HG02870 (cell line): ENCODE results near the gene CLCF1.

Experiments
- ATAC-seq: cut with Tn5 transposase; IDR thresholded peaks from one replicate; pipeline ENCODE4 v1.9.1; 2021; ENCODE audit warnings: mild to moderate bottlenecking, moderate library complexity; ENCODE audit not compliant: unreplicated experiment

The CLCF1 gene

DNA sequence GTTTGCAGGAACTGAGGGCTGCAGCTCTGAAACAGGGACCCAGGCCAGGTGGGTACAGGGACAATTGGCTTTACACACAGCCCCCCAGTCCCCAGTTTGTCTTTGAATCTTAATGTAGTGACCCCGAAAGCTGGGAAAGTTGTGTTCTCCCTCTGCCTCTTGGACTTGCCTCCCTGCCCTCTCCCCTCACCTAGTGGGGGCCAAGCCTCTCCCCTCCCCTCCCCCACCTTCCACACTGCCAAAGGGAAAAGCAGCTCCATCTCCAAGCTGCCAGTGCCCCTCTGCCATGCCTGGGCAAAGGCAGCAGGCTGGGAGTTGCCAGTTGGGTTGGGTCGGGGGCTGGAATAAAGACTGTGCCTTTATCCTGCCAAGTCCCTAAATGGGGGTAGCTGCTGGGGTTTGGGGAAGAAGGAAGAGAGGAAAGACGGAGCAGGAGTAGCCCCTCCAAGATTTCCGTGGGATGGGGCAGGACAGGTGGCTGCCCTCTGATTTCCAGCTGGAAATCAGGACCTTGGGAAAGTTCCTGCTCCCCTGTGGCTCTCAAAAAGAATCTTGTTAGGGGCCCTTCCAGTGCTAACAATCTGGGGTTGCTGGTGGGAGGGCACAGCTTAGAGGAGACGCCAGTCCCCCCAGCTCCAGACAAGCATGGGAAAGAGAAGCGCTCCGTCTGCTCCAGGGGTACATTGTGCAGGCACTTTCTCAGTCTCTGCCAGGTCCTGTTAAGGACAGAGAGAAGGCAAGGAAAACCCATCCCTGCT is 2.8 kb upstream of the CLCF1 start:
- ATAC-seq: no peak

- ATAC-seq: no peak
Measured at GRCh38 chr11:67375320-67376055, 2.1 kb upstream of the CLCF1 start.

- ATAC-seq: no peak
Measured at GRCh38 chr11:67374571-67375281, 1.3 kb upstream of the CLCF1 start.

- no peak for ATAC-seq
Measured at GRCh38 chr11:67373648-67374570, 511 bp upstream of the CLCF1 start.

GRCh38 chr11:67372321-67372992 is 941 bp downstream of the CLCF1 start:
- no peak for ATAC-seq

GRCh38 chr11:67371911-67372320 is 1.5 kb downstream of the CLCF1 start:
- ATAC-seq: no peak

- ATAC-seq: no peak
Measured at GRCh38 chr11:67371189-67371910, 2.0 kb downstream of the CLCF1 start.

DNA sequence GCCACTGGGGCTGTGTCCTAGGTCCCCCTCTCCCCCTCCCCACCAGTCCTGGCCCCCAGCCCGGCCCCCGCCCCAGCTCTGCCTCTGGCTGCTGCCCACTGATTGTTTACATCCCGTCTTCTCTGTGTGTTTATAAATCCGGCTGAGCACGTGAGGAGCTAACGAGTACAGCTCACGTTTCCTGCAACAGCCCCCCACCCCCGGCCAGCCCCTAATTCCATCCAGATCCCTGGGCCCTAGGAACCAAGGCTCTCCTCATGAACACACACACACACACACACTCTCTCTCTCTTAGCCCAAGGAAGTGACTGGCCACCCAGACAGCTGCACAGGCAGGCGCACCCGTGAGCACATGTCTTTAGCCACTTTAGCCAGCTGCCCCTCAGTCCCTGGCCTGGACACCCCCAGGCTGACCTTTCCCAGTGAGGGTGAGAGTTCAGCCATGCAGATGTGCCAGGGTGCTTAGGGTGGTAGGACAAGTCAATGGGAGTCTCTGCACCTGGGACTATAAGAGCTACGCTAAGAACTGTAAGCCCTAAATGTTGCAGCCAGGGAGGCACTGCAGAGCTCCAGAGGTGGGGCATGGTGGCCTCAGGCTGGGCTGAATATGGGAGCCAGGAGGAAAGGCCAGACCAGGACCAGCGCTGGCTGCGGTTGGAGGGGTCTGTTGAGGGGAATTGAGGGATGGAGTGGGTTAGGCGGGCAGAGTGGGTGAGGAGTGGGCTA is 2.9 kb downstream of the CLCF1 start:
- no peak for ATAC-seq

GRCh38 chr11:67369801-67370284 is 3.6 kb downstream of the CLCF1 start:
- no peak for ATAC-seq

GRCh38 chr11:67369275-67369674 is 4.1 kb downstream of the CLCF1 start:
- ATAC-seq: no peak

GRCh38 chr11:67368621-67369020 is 4.8 kb downstream of the CLCF1 start:
- ATAC-seq: no peak

DNA sequence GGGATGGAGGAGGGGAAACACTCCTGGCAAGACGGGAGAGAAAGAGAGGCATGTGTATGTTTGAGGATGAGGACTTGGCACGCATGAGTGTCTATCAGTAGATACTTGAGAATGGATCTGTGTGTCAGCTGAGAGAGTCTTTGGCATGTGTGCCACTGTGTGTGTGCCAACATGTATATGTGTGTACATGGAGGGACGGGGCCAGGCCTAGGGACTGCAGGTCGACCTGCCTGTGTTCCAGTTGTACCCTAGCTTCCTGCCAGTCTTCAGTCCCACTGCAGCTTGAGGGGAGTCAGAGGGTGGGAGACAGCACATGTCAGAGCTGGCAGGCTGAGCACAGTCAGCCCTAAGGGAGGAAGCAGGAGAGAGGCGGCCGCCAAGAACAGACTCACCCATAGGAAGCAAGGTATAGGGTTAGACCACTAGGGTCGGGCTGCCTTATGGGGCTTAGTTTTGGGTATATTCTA is 5.6 kb downstream of the CLCF1 start:
- no peak for ATAC-seq

GRCh38 chr11:67366961-67367760 is 6.2 kb downstream of the CLCF1 start:
- no peak for ATAC-seq

DNA sequence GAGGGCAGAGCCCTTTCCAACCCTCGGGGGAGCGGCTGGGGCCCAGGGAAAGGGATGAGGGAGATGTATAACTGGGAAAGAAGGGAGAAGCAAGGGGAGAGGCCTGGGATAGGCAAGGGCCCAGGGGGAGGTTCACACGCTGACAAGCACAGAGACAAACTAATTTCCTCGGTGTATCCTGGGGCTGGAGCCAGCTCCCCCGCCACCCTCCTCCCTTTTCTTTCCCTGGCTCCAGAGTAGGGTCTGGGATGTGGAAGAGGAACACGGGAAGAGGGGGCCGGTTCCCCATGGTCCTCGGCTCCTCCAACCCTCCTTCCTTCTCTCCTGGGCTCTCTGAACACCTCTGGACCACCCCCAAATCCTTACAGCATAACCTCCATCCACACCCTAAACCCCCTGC is 6.9 kb downstream of the CLCF1 start:
- ATAC-seq: no peak

DNA sequence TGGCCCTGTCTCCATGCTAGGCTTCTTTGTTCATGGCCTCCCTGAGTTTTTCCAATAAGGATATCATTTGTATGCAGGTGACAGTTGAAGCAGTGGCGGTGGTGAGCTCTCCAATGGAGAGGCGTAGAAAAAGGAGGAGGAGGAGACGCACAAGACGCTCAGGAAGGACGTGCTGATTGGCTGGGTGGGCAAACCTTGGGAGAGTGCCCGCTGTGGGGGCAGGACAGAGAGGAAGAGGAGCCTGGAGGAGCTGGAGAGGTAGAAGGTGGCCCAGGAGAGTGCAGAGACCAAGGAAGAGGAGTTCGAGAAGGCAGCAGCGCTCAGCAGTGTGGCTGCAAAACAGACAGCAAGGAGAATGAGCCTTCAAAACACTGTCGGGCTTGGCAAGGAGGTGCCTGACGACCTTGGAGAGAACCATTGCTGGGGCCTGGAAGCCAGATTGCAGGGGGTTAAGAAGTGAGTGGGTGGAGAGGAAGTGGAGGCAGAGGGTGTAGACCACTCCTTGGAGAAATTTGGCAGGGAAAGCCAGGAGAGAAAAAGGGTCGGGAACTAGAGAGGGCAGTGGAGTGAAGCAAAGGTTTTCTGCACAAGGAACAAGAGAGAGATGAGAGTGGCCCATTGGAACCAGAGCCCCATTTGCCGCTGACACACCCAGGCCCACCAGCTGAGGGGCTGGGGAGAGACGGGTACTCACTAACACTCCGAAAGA is 7.5 kb downstream of the CLCF1 start:
- no peak for ATAC-seq

DNA sequence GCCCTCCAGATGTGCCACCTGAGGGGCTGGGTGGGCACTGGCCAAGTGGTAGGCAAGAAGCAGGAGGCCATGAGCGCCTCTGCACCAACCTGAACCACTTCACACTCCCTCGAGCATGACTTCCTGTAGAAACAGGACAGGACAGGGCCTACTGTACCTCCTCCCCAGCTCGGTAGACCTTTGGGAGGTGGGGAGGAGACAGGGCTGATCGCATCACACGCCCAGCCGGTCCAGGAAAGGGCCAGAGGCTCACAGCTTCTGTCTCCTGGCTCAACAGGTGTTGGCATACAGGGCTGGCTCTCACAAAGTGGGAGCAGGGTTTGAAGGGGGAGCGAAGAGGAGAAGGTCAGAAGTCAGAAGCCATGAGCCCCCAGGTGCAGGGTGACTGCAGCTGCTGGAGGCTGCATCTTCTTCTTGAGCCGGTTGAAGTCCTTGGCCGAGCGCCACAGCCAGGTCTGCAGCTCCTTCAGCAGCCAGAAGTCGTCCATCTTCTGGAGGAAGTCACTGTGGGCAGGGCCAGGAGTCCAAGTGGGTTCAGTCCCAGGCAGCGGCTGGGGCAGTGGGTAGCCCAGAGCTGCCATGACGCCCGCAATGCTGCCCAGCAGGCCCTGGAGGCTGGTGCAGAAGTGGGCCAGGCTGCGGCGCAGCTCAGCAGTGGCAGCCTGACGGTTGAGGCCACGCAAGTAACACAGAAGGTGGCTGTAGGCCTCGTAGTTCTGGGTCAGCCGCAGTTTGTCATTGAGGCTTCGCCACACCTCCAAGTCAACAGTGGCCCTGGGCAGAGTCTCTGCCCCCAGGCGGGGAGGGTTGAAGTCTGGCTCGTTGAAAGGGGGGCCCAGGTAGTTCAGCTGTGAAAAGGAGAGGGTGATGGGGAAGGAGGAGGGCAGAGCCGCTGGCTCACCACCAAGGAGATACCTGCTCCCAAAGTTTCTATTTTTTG is 8.3 kb downstream of the CLCF1 start:
- no peak for ATAC-seq
